CD4-positive, alpha-beta T cell treated with Interleukin-6 for 4 hours (primary cell): ENCODE results near the gene ARHGAP6.
"Not testable (repeated sequence)": the region's sequence is repeated elsewhere in the genome, so short reads cannot be mapped to it uniquely, and the experiment has no call there.

Experiments used
- DNase-seq: peaks from one replicate; pipeline ENCODE4 v3.0.0-alpha.2; 2020; ENCODE audit warnings: mixed read lengths

ARHGAP6 gene

GRCh38 chrX:11519234-11519633 is 146.5 kb downstream of the ARHGAP6 start:
- not testable (repeated sequence) for DNase-seq

DNA sequence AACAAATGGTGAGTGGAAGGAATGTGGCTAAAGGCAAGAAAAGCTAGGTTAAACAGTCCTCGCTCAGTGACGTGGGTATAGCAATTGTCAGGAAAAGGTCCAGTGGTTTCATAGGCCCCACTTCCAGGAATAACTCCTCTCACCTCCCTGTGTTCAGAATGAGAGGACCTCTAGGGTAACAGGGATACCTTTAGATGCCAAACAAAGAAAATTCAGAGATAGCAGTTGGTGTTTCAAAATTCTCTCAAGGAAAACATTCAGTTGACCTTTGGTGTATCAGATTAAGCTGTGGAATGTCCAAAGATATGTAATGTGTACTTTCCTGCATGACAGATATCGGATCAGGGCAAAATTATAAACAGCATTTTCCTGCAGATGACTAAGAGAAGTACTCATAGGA is 155.9 kb downstream of the ARHGAP6 start:
- no peak for DNase-seq

GRCh38 chrX:11504234-11504633 is 161.5 kb downstream of the ARHGAP6 start:
- DNase-seq, result no peak

- no peak for DNase-seq
Observed at GRCh38 chrX:11499076-11500044, 166.4 kb downstream of the ARHGAP6 start.

GRCh38 chrX:11491375-11491774 is 174.3 kb downstream of the ARHGAP6 start:
- DNase-seq, result not testable (repeated sequence)

- no peak for DNase-seq
Observed at GRCh38 chrX:11484290-11484689, 181.4 kb downstream of the ARHGAP6 start.

DNA sequence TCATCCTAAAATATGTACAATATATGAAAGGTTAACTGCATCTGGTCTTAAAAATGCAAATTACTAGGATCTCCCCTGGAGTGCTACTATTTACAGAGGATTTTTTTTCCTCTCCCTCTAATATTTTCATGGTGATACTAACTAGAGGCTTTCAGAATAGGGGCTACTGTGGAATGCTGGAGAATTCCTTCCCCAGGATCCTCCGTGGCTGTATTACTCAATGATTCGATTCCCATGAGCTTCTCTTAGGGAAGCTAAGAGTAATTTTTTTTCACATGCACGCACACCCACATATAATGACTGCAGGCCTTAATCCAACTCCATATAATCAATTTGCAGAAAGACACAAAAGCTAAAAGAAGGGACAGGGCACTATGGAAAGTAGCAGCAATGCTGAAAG is 184.7 kb downstream of the ARHGAP6 start:
- no peak for DNase-seq

DNA sequence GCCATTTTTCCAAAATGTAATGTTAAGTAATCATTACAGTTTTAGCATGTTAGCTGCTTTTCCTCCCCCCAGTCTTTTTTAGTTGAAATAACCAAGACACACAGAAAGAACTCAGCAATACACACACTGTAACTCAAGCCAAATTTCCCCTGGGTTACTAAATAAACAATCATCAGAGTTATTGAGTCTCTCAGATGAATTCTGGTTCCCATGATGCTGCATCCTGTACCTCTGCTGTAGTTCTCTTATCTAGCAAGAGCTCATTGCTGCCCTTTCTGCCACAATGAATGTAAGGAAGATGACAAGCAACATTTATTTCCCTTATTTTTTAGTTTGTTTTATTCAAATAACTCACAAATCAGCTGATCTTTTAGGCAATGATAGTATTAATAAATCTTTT is 185.1 kb downstream of the ARHGAP6 start:
- no peak for DNase-seq

GRCh38 chrX:11478911-11479310 is 186.8 kb downstream of the ARHGAP6 start:
- no peak for DNase-seq

- DNase-seq, result no peak
Observed at GRCh38 chrX:11478026-11478425, 187.7 kb downstream of the ARHGAP6 start.

DNA sequence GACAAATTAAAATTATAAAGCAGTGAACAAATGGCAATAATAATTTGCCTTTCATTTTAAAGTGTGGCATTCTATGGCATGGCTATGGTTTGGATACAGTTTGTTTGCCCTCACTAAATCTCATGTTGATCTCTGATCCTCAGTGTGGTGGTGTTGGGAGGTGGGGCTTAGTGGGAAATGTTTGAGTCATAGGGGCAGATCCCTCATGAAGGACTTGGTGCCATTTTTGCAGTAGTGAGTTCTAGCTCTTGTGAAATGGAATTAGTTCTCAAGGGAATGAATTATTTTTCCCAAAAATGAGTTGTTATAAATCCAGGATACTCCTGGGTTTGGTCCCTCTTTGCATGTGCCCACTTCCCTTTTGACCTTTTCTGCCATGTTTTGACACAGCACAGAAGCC is 191.1 kb downstream of the ARHGAP6 start:
- no peak for DNase-seq

- no peak for DNase-seq
Observed at GRCh38 chrX:11474021-11474420, 191.7 kb downstream of the ARHGAP6 start.

DNA sequence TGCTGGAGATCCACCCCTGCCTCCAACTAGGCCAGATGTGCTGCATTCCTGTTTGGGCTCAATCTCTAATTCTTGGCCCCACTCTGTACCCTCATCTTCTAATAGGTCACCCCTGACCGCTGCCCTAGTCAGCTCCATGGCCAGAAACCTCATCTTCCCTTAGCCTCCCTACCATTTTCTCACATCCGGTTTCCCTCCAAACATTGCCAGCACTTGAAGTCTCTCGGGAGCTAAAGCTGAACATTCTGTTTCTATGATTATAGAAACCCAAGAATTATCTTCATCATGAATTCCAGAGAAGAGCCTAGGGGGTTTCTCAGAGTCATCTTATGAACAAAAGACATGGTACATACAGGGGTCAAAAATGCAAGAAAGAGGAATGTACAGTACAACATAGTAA is 192.8 kb downstream of the ARHGAP6 start:
- DNase-seq, result no peak

DNA sequence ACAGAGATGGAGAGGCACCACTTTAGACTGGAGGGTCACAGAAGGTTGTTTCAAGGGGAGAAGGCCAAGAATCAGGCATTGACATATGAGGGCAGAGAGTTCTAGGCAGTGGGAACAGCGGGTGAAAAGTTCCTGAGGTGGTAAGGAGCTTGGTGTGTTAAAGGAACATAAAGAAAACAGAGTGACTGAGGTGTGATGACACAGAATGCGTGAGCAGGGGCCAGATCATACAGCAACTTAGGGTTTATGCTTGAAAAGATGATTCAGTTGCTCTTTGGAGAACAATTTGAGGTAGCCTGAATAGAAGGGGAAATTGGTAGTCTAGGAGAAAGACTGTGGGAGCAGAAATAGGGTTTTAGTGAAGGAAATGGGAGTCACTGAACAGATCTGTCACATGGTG is 193.3 kb downstream of the ARHGAP6 start:
- DNase-seq, result no peak

GRCh38 chrX:11470250-11470974 is 195.3 kb downstream of the ARHGAP6 start:
- DNase-seq, result no peak

- no peak for DNase-seq
Observed at GRCh38 chrX:11465648-11466411, 199.9 kb downstream of the ARHGAP6 start.

DNA sequence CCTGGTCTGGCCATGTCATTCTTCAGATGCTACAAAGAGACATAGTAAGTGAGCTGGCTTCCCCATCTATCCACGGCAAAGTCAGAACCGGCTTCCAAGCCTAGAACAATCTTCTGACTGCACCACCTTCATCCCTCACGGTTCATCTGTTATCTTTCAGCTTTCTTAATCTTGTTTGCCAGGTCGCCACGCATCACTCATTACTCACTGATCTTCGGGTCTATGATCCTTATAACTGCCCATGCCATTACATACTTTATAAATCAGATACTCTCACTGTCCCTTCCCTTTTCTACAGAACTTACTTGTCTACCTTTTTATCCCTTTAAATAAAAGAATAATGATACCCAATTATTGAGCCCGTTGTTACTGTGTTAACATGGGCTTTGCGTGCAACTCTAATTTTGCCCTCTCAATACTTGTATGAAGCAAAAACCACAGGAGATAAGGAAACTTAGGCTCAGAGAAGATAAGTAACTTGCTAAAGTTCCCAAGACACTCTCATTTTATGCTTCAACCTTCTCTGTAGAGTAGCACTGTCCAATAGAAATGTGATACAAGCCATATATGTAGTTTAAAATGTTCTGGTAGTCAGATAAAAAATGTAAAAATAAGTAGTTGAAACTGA is 200.8 kb downstream of the ARHGAP6 start:
- DNase-seq, result no peak

DNA sequence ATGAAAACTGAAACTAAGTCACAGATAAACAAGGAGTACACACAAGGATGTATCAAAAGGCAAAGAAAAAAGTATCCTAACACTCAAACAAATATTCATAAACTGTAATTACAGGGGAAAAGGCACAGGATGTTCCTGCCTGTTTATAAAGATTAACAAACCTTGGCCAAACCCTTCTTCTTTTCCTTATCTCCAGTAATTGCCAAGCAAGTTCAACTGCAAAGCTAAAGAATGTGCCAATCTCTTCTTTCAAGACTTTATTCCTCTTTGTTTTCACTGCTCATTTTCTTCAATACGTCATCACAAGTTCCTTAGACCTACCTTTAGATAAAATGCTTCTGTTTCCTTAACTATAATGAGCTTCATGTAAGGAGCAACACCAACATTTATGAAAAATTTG is 201.3 kb downstream of the ARHGAP6 start:
- no peak for DNase-seq

- no peak for DNase-seq
Observed at GRCh38 chrX:11462648-11463047, 203.1 kb downstream of the ARHGAP6 start.

GRCh38 chrX:11462136-11462535 is 203.6 kb downstream of the ARHGAP6 start:
- no peak for DNase-seq

GRCh38 chrX:11461201-11462001 is 204.3 kb downstream of the ARHGAP6 start:
- no peak for DNase-seq

GRCh38 chrX:11460347-11460746 is 205.4 kb downstream of the ARHGAP6 start:
- DNase-seq, result no peak
